DMS153 treated with DMSO at 0.1 percent for 48 hours (cell line): ENCODE measurements around the gene MED12L.
"Not testable (repeated sequence)": the region's sequence is repeated elsewhere in the genome, so short reads cannot be mapped to it uniquely, and the experiment has no call there.

Experiments
- DNase-seq: peaks from one replicate; lab custom pipeline; 2025; ENCODE audit not compliant: unreplicated experiment; lab: John Stamatoyannopoulos, UW

MED12L gene

GRCh38 chr3:151209654-151210053 is 124.2 kb downstream of the MED12L start:
- no peak for DNase-seq

GRCh38 chr3:151210676-151211381 is 125.4 kb downstream of the MED12L start:
- DNase-seq, result no peak

GRCh38 chr3:151213151-151213550 is 127.7 kb downstream of the MED12L start:
- DNase-seq, result no peak

GRCh38 chr3:151213881-151214280 is 128.4 kb downstream of the MED12L start:
- DNase-seq, result no peak

- DNase-seq, result no peak
Measured at GRCh38 chr3:151214459-151214858, 129.0 kb downstream of the MED12L start.

GRCh38 chr3:151216641-151217607 is 131.5 kb downstream of the MED12L start:
- DNase-seq, result no peak

- no peak for DNase-seq
Measured at GRCh38 chr3:151218136-151218535, 132.7 kb downstream of the MED12L start.

- no peak for DNase-seq
Measured at GRCh38 chr3:151219056-151219455, 133.6 kb downstream of the MED12L start.

- DNase-seq, result no peak
Measured at GRCh38 chr3:151224268-151224866, 138.9 kb downstream of the MED12L start.

- no peak for DNase-seq
Measured at GRCh38 chr3:151225040-151225975, 139.8 kb downstream of the MED12L start.

GRCh38 chr3:151226088-151226563 is 140.7 kb downstream of the MED12L start:
- DNase-seq, result no peak

GRCh38 chr3:151226825-151227224 is 141.4 kb downstream of the MED12L start:
- no peak for DNase-seq

GRCh38 chr3:151227266-151227806 is 141.9 kb downstream of the MED12L start:
- DNase-seq, result no peak

GRCh38 chr3:151227807-151228665 is 142.6 kb downstream of the MED12L start:
- DNase-seq, result peak; percentile 37

GRCh38 chr3:151228666-151229040 is 143.2 kb downstream of the MED12L start:
- DNase-seq, result no peak

- no peak for DNase-seq
Measured at GRCh38 chr3:151230646-151231045, 145.2 kb downstream of the MED12L start.

GRCh38 chr3:151232403-151232802 is 146.9 kb downstream of the MED12L start:
- DNase-seq, result not testable (repeated sequence)

- DNase-seq, result no peak
Measured at GRCh38 chr3:151232991-151233390, 147.5 kb downstream of the MED12L start.

- no peak for DNase-seq
Measured at GRCh38 chr3:151234825-151235224, 149.4 kb downstream of the MED12L start.
